K562 (cell line): ENCODE data around the gene CDR2L. TPM values are rescaled to one million over a fixed set of nuclear protein-coding genes. Genes with fewer than 3 reads are reported as not detected.

Experiments used
- ATAC-seq: fragments of 200-7000 bp; cut with Tn5 transposase; 3 replicates; pipeline ENCODE4 v1.9.1; 2020; ENCODE audit warnings: moderate library complexity
- BruUV-seq: library from RNA; stranded (reverse); fragments of 400-500 nt; replicated peaks from 2 replicates; lab custom pipeline; 2021; lab: Mats Ljungman, UMichigan
- CTCF ChIA-PET: fragments of 300-600 bp; formaldehyde crosslinking; extraction: SDS; loops from one replicate; lab custom pipeline; 2021; ENCODE audit warnings: low intra/inter-chr PET ratio; lab: Yijun Ruan, JAX
- POLR2A ChIA-PET: fragments of 300-600, 350-650 bp; sonication (Branson Sonifier 250); formaldehyde crosslinking; extraction: SDS; loops from one replicate; lab custom pipeline; 2021; ENCODE audit warnings: antibody characterized with exemption, inconsistent platforms; lab: Yijun Ruan, JAX
- DNase-seq, 4 experiments: peaks; one replicate each; pipeline versions ENCODE4 v3.0.0 to v3.0.0-alpha.2; 2011 to 2018; ENCODE audit warnings: low spot score in 3 of 4, mixed read lengths in 3 of 4; ENCODE audit errors: extremely low read depth in 1 of 4
- FAIRE-seq: peaks from 2 replicates; lab custom pipeline; 2011; peaks lifted over from hg19 to GRCh38; lab: Jason Lieb, UNC
- H2AFZ ChIP-seq: 2 replicates; pipeline ENCODE4 v1.6.0; 2011; ENCODE audit warnings: low read depth, low read length, control low read depth, inconsistent platforms
- H3K27ac ChIP-seq: fragments of 200-600 bp; 3 replicates; pipeline ENCODE4 v1.8.0; 2011; ENCODE audit warnings: low read depth, mild to moderate bottlenecking, control low read depth, inconsistent platforms, low read length, moderate library complexity, mixed read lengths; ENCODE audit errors: extremely low read depth
- H3K27me3 ChIP-seq, 2 experiments: fragments of 300-600 bp in 1 of 2; 2 replicates in 1 of 2; 3 replicates in 1 of 2; pipeline versions ENCODE4 v1.6.0 to v1.8.0; 2011; ENCODE audit warnings: inconsistent platforms in 2 of 2, low read length in 2 of 2, mild to moderate bottlenecking in 1 of 2, mixed read lengths in 1 of 2, moderate library complexity in 1 of 2; ENCODE audit not compliant: control insufficient read depth in 2 of 2, insufficient read depth in 2 of 2
- H3K36me3 ChIP-seq: fragments of 300-600 bp; 3 replicates; pipeline ENCODE4 v1.8.0; 2011; ENCODE audit warnings: mild to moderate bottlenecking, low read length, inconsistent platforms; ENCODE audit not compliant: control insufficient read depth, insufficient read depth
- H3K4me1 ChIP-seq, 2 experiments: fragments of 200-600 bp in 1 of 2; replicated peaks in 1 of 2; 2 replicates in 1 of 2; 3 replicates in 1 of 2; pipeline versions ENCODE4 v1.5.1 to v1.8.0; 2011; ENCODE audit warnings: inconsistent platforms in 2 of 2, low read length in 2 of 2, mild to moderate bottlenecking in 1 of 2, mixed read lengths in 1 of 2, moderate library complexity in 1 of 2; ENCODE audit not compliant: control insufficient read depth in 2 of 2, insufficient read depth in 2 of 2
- H3K4me2 ChIP-seq: 2 replicates; pipeline ENCODE4 v1.6.1; 2011; ENCODE audit warnings: low read length, control low read depth, inconsistent platforms, mixed read lengths; ENCODE audit not compliant: insufficient read depth
- H3K4me3 ChIP-seq: fragments of 200-600 bp; sonication (generic), shearing (Covaris generic); 2 replicates; pipeline ENCODE4 v1.5.1; 2016; ENCODE audit warnings: control low read depth, inconsistent platforms
- H3K79me2 ChIP-seq: fragments of 200-600 bp; 3 replicates; pipeline ENCODE4 v1.8.0; 2011; ENCODE audit warnings: low read length, inconsistent platforms; ENCODE audit not compliant: control insufficient read depth, insufficient read depth
- H3K9ac ChIP-seq, 2 experiments: 2 replicates each; pipeline versions ENCODE4 v1.6.0 to v1.6.1; 2011; ENCODE audit warnings: low read depth in 2 of 2, low read length in 2 of 2, control low read depth in 1 of 2, inconsistent platforms in 1 of 2, mild to moderate bottlenecking in 1 of 2, mixed read lengths in 1 of 2; ENCODE audit not compliant: insufficient read depth in 1 of 2
- H3K9me1 ChIP-seq: one replicate; pipeline ENCODE4 v1.6.0; 2011; ENCODE audit warnings: inconsistent platforms, mild to moderate bottlenecking, low read length, moderate library complexity; ENCODE audit not compliant: control insufficient read depth, insufficient read depth
- H3K9me3 ChIP-seq: replicated peaks from 2 replicates; pipeline ENCODE4 v1.5.1; 2011; ENCODE audit warnings: low read depth, low read length, inconsistent platforms; ENCODE audit not compliant: control insufficient read depth, insufficient read depth
- H4K20me1 ChIP-seq: replicated peaks from 2 replicates; pipeline ENCODE4 v1.6.1; 2011; ENCODE audit warnings: low read length, inconsistent platforms, mixed read lengths; ENCODE audit not compliant: control insufficient read depth, insufficient read depth
- CBFA2T3 ChIP-seq: fragments of 450-650 bp; IDR thresholded peaks from 2 replicates; pipeline ENCODE4 v1.6.1; 2017
- HNRNPL ChIP-seq: fragments of 200-400 bp; formaldehyde crosslinking; IDR thresholded peaks from 2 replicates; pipeline ENCODE4 v1.6.1; 2017; ENCODE audit warnings: low read depth, mild to moderate bottlenecking, low read length
- KDM5B ChIP-seq: fragments of 200-600 bp; sonication (generic); IDR thresholded peaks from 2 replicates; pipeline ENCODE4 v1.6.1; 2012; ENCODE audit warnings: low read depth, mild to moderate bottlenecking, moderate library complexity, low read length, control low read depth, inconsistent platforms; ENCODE audit not compliant: insufficient replicate concordance
- NONO ChIP-seq, 2 experiments: fragments of 200-400 bp in 1 of 2; fragments of 450-650 bp in 1 of 2; formaldehyde crosslinking in 1 of 2; IDR thresholded peaks; 2 replicates each; pipeline ENCODE4 v1.6.1; 2017; ENCODE audit warnings: low read depth in 2 of 2, mild to moderate bottlenecking in 2 of 2, moderate library complexity in 2 of 2, low read length in 1 of 2
- SMAD1 ChIP-seq: fragments of 150-350 bp; IDR thresholded peaks from 2 replicates; pipeline ENCODE4 v1.6.1; 2014; ENCODE audit warnings: low read length, low read depth; ENCODE audit not compliant: partially characterized antibody
- ZNF133 ChIP-seq: fragments of 250-450 bp; sonication (Bioruptor Pico); IDR thresholded peaks from 2 replicates; pipeline ENCODE4 v1.4.0; 2020; ENCODE audit warnings: mild to moderate bottlenecking
- ZNF239 ChIP-seq: fragments of 250-450 bp; sonication (Bioruptor Pico); IDR thresholded peaks from 2 replicates; pipeline ENCODE4 v1.4.0; 2020; ENCODE audit warnings: mild to moderate bottlenecking
- WGBS: fragments of 100-300 bp; shearing (Covaris generic); methylation state at CpG from one replicate; pipeline ENCODE4 v1.1.6; 2016; ENCODE audit warnings: low coverage, mixed read lengths; ENCODE audit not compliant: insufficient coverage; ENCODE audit errors: missing lambda C conversion rate; 5-methylcytosine and 5-hydroxymethylcytosine counted together
- in situ Hi-C: fragments of 300-500 bp; cut with MboI; formaldehyde crosslinking; loops from 4 replicates; pipeline ENCODE4 v1.15.0; 2018; ENCODE audit warnings: inconsistent platforms, mixed read lengths
- intact Hi-C: fragments of 100-400 bp; cut with micrococcal nuclease; formaldehyde crosslinking; loops from 2 replicates; pipeline ENCODE4 v1.14.2; 2022
- polyA plus RNA-seq, 8 experiments: library from polyadenylated mRNA; depleted of rRNA in 4 of 8; stranded (reverse) in 5 of 8; unstranded in 3 of 8; fragments of >200 nt; fragmentation: Nextera tagmentation in 2 of 8; fragmentation: Illumina TruSeq in 1 of 8; extraction: Ambion mirVana in 2 of 8; extraction: Trizol in 1 of 8; gene quantifications; 2 replicates each; pipeline versions ENCODE4 v1.2.1 to v1.2.3, GENCODE V29; 2011 to 2014; ENCODE audit warnings: inconsistent platforms in 1 of 8, missing spikeins in 1 of 8
- total RNA-seq, 7 experiments: library from RNA; depleted of rRNA in 6 of 7; stranded (reverse); fragments of >200 nt in 6 of 7; fragmentation: Illumina TruSeq in 2 of 7; extraction: Trizol in 2 of 7; gene quantifications; 2 replicates each; pipeline versions ENCODE4 v1.2.1 to v1.2.3, GENCODE V29; 2011 to 2021; ENCODE audit warnings: low replicate concordance in 1 of 7
- TF ChIP-seq, protein P1 (sequence below): fragments of 450-650 bp; IDR thresholded peaks from 2 replicates; pipeline ENCODE4 v1.6.1; 2018; ENCODE audit warnings: mild to moderate bottlenecking, low read depth; ENCODE audit not compliant: partially characterized antibody
- TF ChIP-seq, protein P2 (sequence below): fragments of 250-450 bp; sonication (Bioruptor Pico); IDR thresholded peaks from 2 replicates; pipeline ENCODE4 v1.4.0; 2020; ENCODE audit warnings: mild to moderate bottlenecking, moderate library complexity
- TF ChIP-seq, protein P3 (sequence below): fragments of 250-450 bp; sonication (Bioruptor Pico); IDR thresholded peaks from 2 replicates; pipeline ENCODE4 v1.6.1; 2021; ENCODE audit warnings: mild to moderate bottlenecking
- TF ChIP-seq, protein P4 (sequence below): sonication (generic); formaldehyde crosslinking; IDR thresholded peaks from 2 replicates; pipeline ENCODE4 v1.8.1; 2023; ENCODE audit warnings: mild to moderate bottlenecking, missing genetic modification reagents
- TF ChIP-seq, protein P5 (sequence below): sonication (generic); formaldehyde crosslinking; IDR thresholded peaks from 2 replicates; pipeline ENCODE4 v1.8.0; 2022; ENCODE audit warnings: mild to moderate bottlenecking, missing genetic modification reagents
- TF ChIP-seq, protein P6 (sequence below): fragments of 450-650 bp; IDR thresholded peaks from 2 replicates; pipeline ENCODE4 v1.6.1; 2017; ENCODE audit warnings: mild to moderate bottlenecking, moderate library complexity

CDR2L gene
- total and polyA plus RNA-seq, 9 of the 15 experiments (the other 6 are each of a cell fraction or from before 2014, with no cell fraction given): 2.7 to 16.0 (median 7.3) TPM

DNA sequence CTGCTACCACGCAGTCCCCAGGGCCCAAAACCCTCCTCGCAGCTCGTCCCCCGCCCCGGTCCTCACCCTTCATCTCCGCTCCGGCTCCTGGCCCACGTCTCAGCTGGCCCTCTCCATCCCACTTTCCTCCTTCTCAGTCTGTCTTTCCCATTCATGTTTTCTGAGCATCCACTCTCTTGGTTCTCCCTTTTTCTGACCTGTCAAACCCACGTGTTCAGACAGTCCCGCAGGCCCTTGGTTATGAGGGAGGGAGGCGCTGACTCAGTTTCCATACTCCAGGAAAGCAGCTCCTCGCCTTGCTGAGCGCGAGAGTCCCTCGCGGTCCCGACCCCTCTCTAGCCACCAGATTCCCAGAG lies 14.5 kb upstream of the CDR2L start (continued):
- TF ChIP-seq ZNF239: no peak
- no peak for TF ChIP-seq KDM5B
- TF ChIP-seq, protein P1, sequence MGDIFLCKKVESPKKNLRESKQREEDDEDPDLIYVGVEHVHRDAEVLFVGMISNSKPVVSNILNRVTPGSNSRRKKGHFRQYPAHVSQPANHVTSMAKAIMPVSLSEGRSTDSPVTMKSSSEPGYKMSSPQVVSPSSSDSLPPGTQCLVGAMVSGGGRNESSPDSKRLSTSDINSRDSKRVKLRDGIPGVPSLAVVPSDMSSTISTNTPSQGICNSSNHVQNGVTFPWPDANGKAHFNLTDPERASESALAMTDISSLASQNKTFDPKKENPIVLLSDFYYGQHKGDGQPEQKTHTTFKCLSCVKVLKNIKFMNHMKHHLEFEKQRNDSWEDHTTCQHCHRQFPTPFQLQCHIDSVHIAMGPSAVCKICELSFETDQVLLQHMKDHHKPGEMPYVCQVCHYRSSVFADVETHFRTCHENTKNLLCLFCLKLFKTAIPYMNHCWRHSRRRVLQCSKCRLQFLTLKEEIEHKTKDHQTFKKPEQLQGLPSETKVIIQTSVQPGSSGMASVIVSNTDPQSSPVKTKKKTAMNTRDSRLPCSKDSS: no peak
- TF ChIP-seq, protein P2, sequence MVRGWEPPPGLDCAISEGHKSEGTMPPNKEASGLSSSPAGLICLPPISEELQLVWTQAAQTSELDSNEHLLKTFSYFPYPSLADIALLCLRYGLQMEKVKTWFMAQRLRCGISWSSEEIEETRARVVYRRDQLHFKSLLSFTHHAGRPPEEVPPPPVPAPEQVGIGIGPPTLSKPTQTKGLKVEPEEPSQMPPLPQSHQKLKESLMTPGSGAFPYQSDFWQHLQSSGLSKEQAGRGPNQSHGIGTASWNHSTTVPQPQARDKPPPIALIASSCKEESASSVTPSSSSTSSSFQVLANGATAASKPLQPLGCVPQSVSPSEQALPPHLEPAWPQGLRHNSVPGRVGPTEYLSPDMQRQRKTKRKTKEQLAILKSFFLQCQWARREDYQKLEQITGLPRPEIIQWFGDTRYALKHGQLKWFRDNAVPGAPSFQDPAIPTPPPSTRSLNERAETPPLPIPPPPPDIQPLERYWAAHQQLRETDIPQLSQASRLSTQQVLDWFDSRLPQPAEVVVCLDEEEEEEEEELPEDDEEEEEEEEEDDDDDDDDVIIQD (CRISPR knock-in tag): no peak
- TF ChIP-seq, all 486 proteins: peak for 10

DNA sequence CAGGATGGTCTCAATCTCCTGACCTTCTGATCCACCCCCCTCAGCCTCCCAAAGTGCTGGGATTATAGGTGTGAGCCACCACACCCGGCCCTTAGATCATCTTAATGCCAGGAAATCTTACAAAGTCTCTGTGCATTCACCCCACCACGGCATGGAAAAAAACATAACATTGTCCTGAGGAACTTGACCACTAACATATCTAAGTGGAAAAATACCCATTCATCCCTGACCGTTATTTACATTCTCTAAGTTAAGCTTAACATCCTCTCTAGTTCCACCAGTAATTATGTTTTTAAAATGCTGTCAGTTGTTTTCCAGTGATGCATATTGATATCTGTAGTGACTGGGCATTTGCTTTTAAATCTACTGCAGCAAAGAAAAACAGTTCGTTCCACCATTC lies 11.5 kb upstream of the CDR2L start:
- Histone ChIP-seq H3K36me3 (no peaks in the 10 kb centered on the region), H3K4me3 (no peak overlapping the region), H3K9me3 (no peaks in the 10 kb centered on the region), H3K27ac (no peak overlapping the region), H3K4me2 (no peak overlapping the region), H3K4me1 (peaks cover 12 to 33% of the 10 kb centered on the region in 2 experiments), H2AFZ (0 out of 2 replicates have a peak overlapping the region, but pooled peaks have one; percentile 45), H3K79me2 (no peaks in the 10 kb centered on the region), H3K27me3 (0 out of 5 replicates have a peak, but pooled peaks cover 0 to 4% of the 10 kb centered on the region in 2 experiments), H3K9ac (no peak overlapping the region), H3K9me1 (no peaks in the 10 kb centered on the region), H4K20me1 (no peaks in the 10 kb centered on the region)
- FAIRE-seq: no peak
- 30% methylated on average over 4 of the region's 4 CpGs for WGBS
- ChIA-PET POLR2A (no interaction called here), CTCF (no interaction called here)
- BruUV-seq: no TSS peak
- in situ Hi-C loops: no loop called here
- intact Hi-C loops: no loop called here
- no peak for ATAC-seq
- no peak for DNase-seq
- TF ChIP-seq NONO (IDR thresholded peaks at IDR 0.05; ENCODE audit: low read depth in 2 of 2, low read length in 1 of 2): no peak
- TF ChIP-seq ZNF133 (CRISPR knock-in tag): no peak
- no peak for TF ChIP-seq SMAD1
- TF ChIP-seq, protein P3, sequence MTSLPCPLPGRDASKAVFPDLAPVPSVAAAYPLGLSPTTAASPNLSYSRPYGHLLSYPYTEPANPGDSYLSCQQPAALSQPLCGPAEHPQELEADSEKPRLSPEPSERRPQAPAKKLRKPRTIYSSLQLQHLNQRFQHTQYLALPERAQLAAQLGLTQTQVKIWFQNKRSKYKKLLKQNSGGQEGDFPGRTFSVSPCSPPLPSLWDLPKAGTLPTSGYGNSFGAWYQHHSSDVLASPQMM (CRISPR knock-in tag): no peak
- TF ChIP-seq, protein P4, sequence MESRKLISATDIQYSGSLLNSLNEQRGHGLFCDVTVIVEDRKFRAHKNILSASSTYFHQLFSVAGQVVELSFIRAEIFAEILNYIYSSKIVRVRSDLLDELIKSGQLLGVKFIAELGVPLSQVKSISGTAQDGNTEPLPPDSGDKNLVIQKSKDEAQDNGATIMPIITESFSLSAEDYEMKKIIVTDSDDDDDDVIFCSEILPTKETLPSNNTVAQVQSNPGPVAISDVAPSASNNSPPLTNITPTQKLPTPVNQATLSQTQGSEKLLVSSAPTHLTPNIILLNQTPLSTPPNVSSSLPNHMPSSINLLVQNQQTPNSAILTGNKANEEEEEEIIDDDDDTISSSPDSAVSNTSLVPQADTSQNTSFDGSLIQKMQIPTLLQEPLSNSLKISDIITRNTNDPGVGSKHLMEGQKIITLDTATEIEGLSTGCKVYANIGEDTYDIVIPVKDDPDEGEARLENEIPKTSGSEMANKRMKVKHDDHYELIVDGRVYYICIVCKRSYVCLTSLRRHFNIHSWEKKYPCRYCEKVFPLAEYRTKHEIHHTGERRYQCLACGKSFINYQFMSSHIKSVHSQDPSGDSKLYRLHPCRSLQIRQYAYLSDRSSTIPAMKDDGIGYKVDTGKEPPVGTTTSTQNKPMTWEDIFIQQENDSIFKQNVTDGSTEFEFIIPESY (CRISPR knock-in tag): no peak
- no peak for TF ChIP-seq HNRNPL
- TF ChIP-seq CBFA2T3: no peak
- TF ChIP-seq, protein P5, sequence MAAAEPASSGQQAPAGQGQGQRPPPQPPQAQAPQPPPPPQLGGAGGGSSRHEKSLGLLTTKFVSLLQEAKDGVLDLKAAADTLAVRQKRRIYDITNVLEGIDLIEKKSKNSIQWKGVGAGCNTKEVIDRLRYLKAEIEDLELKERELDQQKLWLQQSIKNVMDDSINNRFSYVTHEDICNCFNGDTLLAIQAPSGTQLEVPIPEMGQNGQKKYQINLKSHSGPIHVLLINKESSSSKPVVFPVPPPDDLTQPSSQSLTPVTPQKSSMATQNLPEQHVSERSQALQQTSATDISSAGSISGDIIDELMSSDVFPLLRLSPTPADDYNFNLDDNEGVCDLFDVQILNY (CRISPR knock-in tag): no peak
- TF ChIP-seq, protein P6, sequence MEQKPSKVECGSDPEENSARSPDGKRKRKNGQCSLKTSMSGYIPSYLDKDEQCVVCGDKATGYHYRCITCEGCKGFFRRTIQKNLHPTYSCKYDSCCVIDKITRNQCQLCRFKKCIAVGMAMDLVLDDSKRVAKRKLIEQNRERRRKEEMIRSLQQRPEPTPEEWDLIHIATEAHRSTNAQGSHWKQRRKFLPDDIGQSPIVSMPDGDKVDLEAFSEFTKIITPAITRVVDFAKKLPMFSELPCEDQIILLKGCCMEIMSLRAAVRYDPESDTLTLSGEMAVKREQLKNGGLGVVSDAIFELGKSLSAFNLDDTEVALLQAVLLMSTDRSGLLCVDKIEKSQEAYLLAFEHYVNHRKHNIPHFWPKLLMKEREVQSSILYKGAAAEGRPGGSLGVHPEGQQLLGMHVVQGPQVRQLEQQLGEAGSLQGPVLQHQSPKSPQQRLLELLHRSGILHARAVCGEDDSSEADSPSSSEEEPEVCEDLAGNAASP: no peak
